NT2/D1 (cell line): Measurements from ENCODE around the gene SFXN3.

Experiments
- SUZ12 ChIP-seq: IDR thresholded peaks from 2 replicates; pipeline ENCODE4 v1.6.1; 2011; ENCODE audit not compliant: insufficient read length, insufficient read depth; ENCODE audit errors: extremely low read depth
- YY1 ChIP-seq: IDR thresholded peaks from 2 replicates; pipeline ENCODE4 v1.6.1; 2011; ENCODE audit not compliant: insufficient read length, insufficient read depth
- ZNF274 ChIP-seq: IDR thresholded peaks from 2 replicates; pipeline ENCODE4 v1.6.1; 2011; ENCODE audit warnings: mild to moderate bottlenecking, low read depth, low read length

GRCh38 chr10:100983868-100984671 lies 47.0 kb upstream of the SFXN3 start:
- no peak for TF ChIP-seq ZNF274
- no peak for TF ChIP-seq YY1
- no peak for TF ChIP-seq SUZ12
